Neutrophil (primary cell): ENCODE measurements around the gene RSRP1.

Source experiments
- H3K27ac ChIP-seq: fragments of 200-600 bp; sonication (generic); 2 replicates; pipeline ENCODE4 v1.5.1; 2016; ENCODE audit warnings: mild to moderate bottlenecking, moderate library complexity
- H3K27me3 ChIP-seq: fragments of 200-600 bp; sonication (generic); 2 replicates; pipeline ENCODE4 v1.6.0; 2016; ENCODE audit warnings: mild to moderate bottlenecking
- H3K36me3 ChIP-seq: fragments of 200-600 bp; sonication (generic); 2 replicates; pipeline ENCODE4 v1.5.1; 2017
- H3K4me1 ChIP-seq, 2 experiments: fragments of 200-600 bp in 1 of 2; sonication (generic) in 1 of 2; 1 replicate in 1 of 2; 2 replicates in 1 of 2; pipeline versions ENCODE4 v1.5.1 to v1.6.1; 2013 to 2016; ENCODE audit warnings: low read depth in 1 of 2, low read length in 1 of 2, mild to moderate bottlenecking in 1 of 2, moderate library complexity in 1 of 2; ENCODE audit not compliant: control insufficient read depth in 1 of 2, insufficient read depth in 1 of 2
- H3K4me3 ChIP-seq, 2 experiments: fragments of 200-600 bp in 1 of 2; sonication (generic) in 1 of 2; 1 replicate in 1 of 2; 2 replicates in 1 of 2; pipeline ENCODE4 v1.5.1; 2013 to 2016; ENCODE audit warnings: low read depth in 1 of 2, low read length in 1 of 2, mild to moderate bottlenecking in 1 of 2, moderate library complexity in 1 of 2
- H3K9me3 ChIP-seq: fragments of 200-600 bp; sonication (generic); 2 replicates; pipeline ENCODE4 v1.5.1; 2016
- CTCF ChIP-seq: fragments of 200-600 bp; sonication (generic); IDR thresholded peaks from 2 replicates; pipeline ENCODE4 v1.5.1; 2016; ENCODE audit warnings: antibody characterized with exemption

RSRP1 gene

GRCh38 chr1:25232866-25233784 is 14.1 kb downstream of the RSRP1 start:
- Histone ChIP-seq H3K36me3 (peaks cover 32% of the 10 kb centered on the region), H3K4me1 (peaks cover 37 to 44% of the 10 kb centered on the region in 2 experiments), H3K27ac (peak overlapping the region; percentile 94), H3K27me3 (no peaks in the 10 kb centered on the region), H3K9me3 (no peaks in the 10 kb centered on the region), H3K4me3 (peak overlapping the region; percentile 74 to 89)
- peak; percentile 22 for TF ChIP-seq CTCF

- no peaks in the 10 kb centered on the region for H3K27me3 ChIP-seq
- H3K27ac ChIP-seq, result peak within 1 kb of the TSS; percentile 94
- no peak for TF ChIP-seq CTCF
- no peaks in the 10 kb centered on the region for H3K9me3 ChIP-seq
- H3K4me1 ChIP-seq, result peaks cover 33 to 35% of the 10 kb centered on the region in 2 experiments
- peak within 1 kb of the TSS; percentile 74 to 89 for H3K4me3 ChIP-seq
- peaks cover 41% of the 10 kb centered on the region for H3K36me3 ChIP-seq
Measured at GRCh38 chr1:25232027-25232865, 15.0 kb downstream of the RSRP1 start, which contains the start of gene SYF2. TSS of gene SYF2 (minus strand) at chr1:25232502. CDS start at chr1:25232467, 35 bp downstream.

GRCh38 chr1:25223471-25223870 is 23.8 kb downstream of the RSRP1 start:
- no peak overlapping the region for H3K27ac ChIP-seq
- no peaks in the 10 kb centered on the region for H3K27me3 ChIP-seq
- no peak for TF ChIP-seq CTCF
- no peaks in the 10 kb centered on the region for H3K9me3 ChIP-seq
- H3K4me3 ChIP-seq, result no peak overlapping the region
- H3K4me1 ChIP-seq, result no peaks in the 10 kb centered on the region
- peaks cover 96% of the 10 kb centered on the region for H3K36me3 ChIP-seq

- no peak overlapping the region for H3K4me3 ChIP-seq
- TF ChIP-seq CTCF, result no peak
- H3K27me3 ChIP-seq, result no peaks in the 10 kb centered on the region
- H3K27ac ChIP-seq, result no peak overlapping the region
- H3K36me3 ChIP-seq, result peaks cover 87% of the 10 kb centered on the region
- no peaks in the 10 kb centered on the region for H3K4me1 ChIP-seq
- H3K9me3 ChIP-seq, result no peaks in the 10 kb centered on the region
Measured at GRCh38 chr1:25222606-25223005, 24.6 kb downstream of the RSRP1 start.

GRCh38 chr1:25220666-25221065 is 26.6 kb downstream of the RSRP1 start:
- TF ChIP-seq CTCF, result no peak
- H3K27ac ChIP-seq, result no peak overlapping the region
- no peak overlapping the region for H3K4me3 ChIP-seq
- H3K36me3 ChIP-seq, result peaks cover 68% of the 10 kb centered on the region
- no peaks in the 10 kb centered on the region for H3K27me3 ChIP-seq
- no peaks in the 10 kb centered on the region for H3K9me3 ChIP-seq
- no peaks in the 10 kb centered on the region for H3K4me1 ChIP-seq
